ENCODE data around the gene FGFBP2. TPM values are rescaled to one million over a fixed set of nuclear protein-coding genes. Genes with fewer than 3 reads are reported as not detected.

The FGFBP2 gene
- polyA plus RNA-seq, 2 donors: 0.61 TPM; not detected in 1

GRCh38 chr4:15935504-15936402 lies 27.2 kb downstream of the FGFBP2 start:
- Histone ChIP-seq H3K4me3 (ENCODE audit: low read depth in 1 of 2, low read length in 2 of 2) (peak overlapping the region; percentile 12 to 72), H3K9me3 (ENCODE audit: control insufficient read depth in 2 of 2, insufficient read depth in 1 of 2, low read depth in 1 of 2, low read length in 1 of 2) (peaks cover 0 to 2% of the 10 kb centered on the region in 2 donors), H3K27me3 (ENCODE audit: control insufficient read depth in 1 of 2, insufficient read depth in 2 of 2, low read length in 2 of 2) (no peaks in the 10 kb centered on the region), H3K4me1 (ENCODE audit: control insufficient read depth in 2 of 2, insufficient read depth in 2 of 2, low read length in 1 of 2) (no peaks in the 10 kb centered on the region), H3K36me3 (ENCODE audit: control insufficient read depth in 2 of 2, insufficient read depth in 2 of 2, low read length in 1 of 2) (no peaks in the 10 kb centered on the region), H3K27ac (ENCODE audit: low read depth in 2 of 2, low read length in 1 of 2) (peak overlapping the region; percentile 14 to 85)
- 69 to 73% methylated on average over 10 of the region's 10 CpGs for whole genome bisulfite sequencing, 2 donors

GRCh38 chr4:15934259-15934658 lies 28.7 kb downstream of the FGFBP2 start:
- Histone ChIP-seq H3K27me3 (ENCODE audit: control insufficient read depth in 1 of 2, insufficient read depth in 2 of 2, low read length in 2 of 2) (no peaks in the 10 kb centered on the region), H3K36me3 (ENCODE audit: control insufficient read depth in 2 of 2, insufficient read depth in 2 of 2, low read length in 1 of 2) (no peaks in the 10 kb centered on the region), H3K27ac (ENCODE audit: low read depth in 2 of 2, low read length in 1 of 2) (peak overlapping the region in 1 of 2 donors; percentile 28), H3K4me1 (ENCODE audit: control insufficient read depth in 2 of 2, insufficient read depth in 2 of 2, low read length in 1 of 2) (no peaks in the 10 kb centered on the region), H3K4me3 (ENCODE audit: low read depth in 1 of 2, low read length in 2 of 2) (no peak overlapping the region), H3K9me3 (ENCODE audit: control insufficient read depth in 2 of 2, insufficient read depth in 1 of 2, low read depth in 1 of 2, low read length in 1 of 2) (peaks cover 0 to 2% of the 10 kb centered on the region in 2 donors)
- 50 to 58% methylated on average over 3 of the region's 3 CpGs for WGBS, 2 donors

GRCh38 chr4:15931451-15932210 lies 31.3 kb downstream of the FGFBP2 start:
- no peak overlapping the region for H3K4me3 ChIP-seq (ENCODE audit: low read depth in 1 of 2, low read length in 2 of 2)
- peaks cover 0 to 2% of the 10 kb centered on the region in 2 donors for H3K9me3 ChIP-seq (ENCODE audit: control insufficient read depth in 2 of 2, insufficient read depth in 1 of 2, low read depth in 1 of 2, low read length in 1 of 2)
- no peaks in the 10 kb centered on the region for H3K27me3 ChIP-seq (ENCODE audit: control insufficient read depth in 1 of 2, insufficient read depth in 2 of 2, low read length in 2 of 2)
- H3K4me1 ChIP-seq (ENCODE audit: control insufficient read depth in 2 of 2, insufficient read depth in 2 of 2, low read length in 1 of 2): no peaks in the 10 kb centered on the region
- no peaks in the 10 kb centered on the region for H3K36me3 ChIP-seq (ENCODE audit: control insufficient read depth in 2 of 2, insufficient read depth in 2 of 2, low read length in 1 of 2)
- no peak overlapping the region for H3K27ac ChIP-seq (ENCODE audit: low read depth in 2 of 2, low read length in 1 of 2)
- WGBS, 2 donors: 91 to 96% methylated on average over 5 of the region's 5 CpGs

GRCh38 chr4:15930314-15930713 lies 32.7 kb downstream of the FGFBP2 start:
- 42 to 52% methylated on average over 7 of the region's 7 CpGs for WGBS, 2 donors
- no peaks in the 10 kb centered on the region for H3K4me1 ChIP-seq (ENCODE audit: control insufficient read depth in 2 of 2, insufficient read depth in 2 of 2, low read length in 1 of 2)
- H3K27me3 ChIP-seq (ENCODE audit: control insufficient read depth in 1 of 2, insufficient read depth in 2 of 2, low read length in 2 of 2): no peaks in the 10 kb centered on the region
- no peak overlapping the region for H3K27ac ChIP-seq (ENCODE audit: low read depth in 2 of 2, low read length in 1 of 2)
- no peak overlapping the region for H3K4me3 ChIP-seq (ENCODE audit: low read depth in 1 of 2, low read length in 2 of 2)
- H3K9me3 ChIP-seq (ENCODE audit: control insufficient read depth in 2 of 2, insufficient read depth in 1 of 2, low read depth in 1 of 2, low read length in 1 of 2): peaks cover 0 to 2% of the 10 kb centered on the region in 2 donors
- no peaks in the 10 kb centered on the region for H3K36me3 ChIP-seq (ENCODE audit: control insufficient read depth in 2 of 2, insufficient read depth in 2 of 2, low read length in 1 of 2)

- H3K4me3 ChIP-seq (ENCODE audit: low read depth in 1 of 2, low read length in 2 of 2): no peak overlapping the region
- H3K36me3 ChIP-seq (ENCODE audit: control insufficient read depth in 2 of 2, insufficient read depth in 2 of 2, low read length in 1 of 2): no peaks in the 10 kb centered on the region
- no peaks in the 10 kb centered on the region for H3K27me3 ChIP-seq (ENCODE audit: control insufficient read depth in 1 of 2, insufficient read depth in 2 of 2, low read length in 2 of 2)
- 33 to 41% methylated on average over 3 of the region's 3 CpGs for WGBS, 2 donors
- no peaks in the 10 kb centered on the region for H3K4me1 ChIP-seq (ENCODE audit: control insufficient read depth in 2 of 2, insufficient read depth in 2 of 2, low read length in 1 of 2)
- peaks cover 0 to 2% of the 10 kb centered on the region in 2 donors for H3K9me3 ChIP-seq (ENCODE audit: control insufficient read depth in 2 of 2, insufficient read depth in 1 of 2, low read depth in 1 of 2, low read length in 1 of 2)
- no peak overlapping the region for H3K27ac ChIP-seq (ENCODE audit: low read depth in 2 of 2, low read length in 1 of 2)
These were observed 33.4 kb downstream of the FGFBP2 start for GRCh38 chr4:15929540-15929939.

GRCh38 chr4:15928883-15929282 lies 34.1 kb downstream of the FGFBP2 start:
- no peaks in the 10 kb centered on the region for H3K9me3 ChIP-seq (ENCODE audit: control insufficient read depth in 2 of 2, insufficient read depth in 1 of 2, low read depth in 1 of 2, low read length in 1 of 2)
- no peaks in the 10 kb centered on the region for H3K27me3 ChIP-seq (ENCODE audit: control insufficient read depth in 1 of 2, insufficient read depth in 2 of 2, low read length in 2 of 2)
- no peaks in the 10 kb centered on the region for H3K4me1 ChIP-seq (ENCODE audit: control insufficient read depth in 2 of 2, insufficient read depth in 2 of 2, low read length in 1 of 2)
- H3K27ac ChIP-seq (ENCODE audit: low read depth in 2 of 2, low read length in 1 of 2): no peak overlapping the region
- no peaks in the 10 kb centered on the region for H3K36me3 ChIP-seq (ENCODE audit: control insufficient read depth in 2 of 2, insufficient read depth in 2 of 2, low read length in 1 of 2)
- H3K4me3 ChIP-seq (ENCODE audit: low read depth in 1 of 2, low read length in 2 of 2): no peak overlapping the region
- 76 to 79% methylated on average over 5 of the region's 5 CpGs for WGBS, 2 donors

- Histone ChIP-seq H3K9me3 (ENCODE audit: control insufficient read depth in 2 of 2, insufficient read depth in 1 of 2, low read depth in 1 of 2, low read length in 1 of 2) (no peaks in the 10 kb centered on the region), H3K36me3 (ENCODE audit: control insufficient read depth in 2 of 2, insufficient read depth in 2 of 2, low read length in 1 of 2) (no peaks in the 10 kb centered on the region), H3K27me3 (ENCODE audit: control insufficient read depth in 1 of 2, insufficient read depth in 2 of 2, low read length in 2 of 2) (no peaks in the 10 kb centered on the region), H3K4me1 (ENCODE audit: control insufficient read depth in 2 of 2, insufficient read depth in 2 of 2, low read length in 1 of 2) (peaks cover 0 to under 1% of the 10 kb centered on the region in 2 donors), H3K27ac (ENCODE audit: low read depth in 2 of 2, low read length in 1 of 2) (no peak overlapping the region), H3K4me3 (ENCODE audit: low read depth in 1 of 2, low read length in 2 of 2) (no peak overlapping the region)
- 45 to 59% methylated on average over 7 of the region's 7 CpGs for WGBS, 2 donors
These were observed 36.5 kb downstream of the FGFBP2 start for GRCh38 chr4:15926486-15926885.

GRCh38 chr4:15925830-15926229 lies 37.1 kb downstream of the FGFBP2 start:
- Histone ChIP-seq H3K4me1 (ENCODE audit: control insufficient read depth in 2 of 2, insufficient read depth in 2 of 2, low read length in 1 of 2) (peaks cover 0 to 2% of the 10 kb centered on the region in 2 donors), H3K27ac (ENCODE audit: low read depth in 2 of 2, low read length in 1 of 2) (no peak overlapping the region), H3K9me3 (ENCODE audit: control insufficient read depth in 2 of 2, insufficient read depth in 1 of 2, low read depth in 1 of 2, low read length in 1 of 2) (no peaks in the 10 kb centered on the region), H3K27me3 (ENCODE audit: control insufficient read depth in 1 of 2, insufficient read depth in 2 of 2, low read length in 2 of 2) (no peaks in the 10 kb centered on the region), H3K36me3 (ENCODE audit: control insufficient read depth in 2 of 2, insufficient read depth in 2 of 2, low read length in 1 of 2) (no peaks in the 10 kb centered on the region), H3K4me3 (ENCODE audit: low read depth in 1 of 2, low read length in 2 of 2) (no peak overlapping the region)
- WGBS, 2 donors: 33 to 61% methylated on average over 3 of the region's 3 CpGs

- Histone ChIP-seq H3K27me3 (ENCODE audit: control insufficient read depth in 1 of 2, insufficient read depth in 2 of 2, low read length in 2 of 2) (no peaks in the 10 kb centered on the region), H3K4me1 (ENCODE audit: control insufficient read depth in 2 of 2, insufficient read depth in 2 of 2, low read length in 1 of 2) (peaks cover 0 to 5% of the 10 kb centered on the region in 2 donors), H3K36me3 (ENCODE audit: control insufficient read depth in 2 of 2, insufficient read depth in 2 of 2, low read length in 1 of 2) (no peaks in the 10 kb centered on the region), H3K4me3 (ENCODE audit: low read depth in 1 of 2, low read length in 2 of 2) (no peak overlapping the region), H3K27ac (ENCODE audit: low read depth in 2 of 2, low read length in 1 of 2) (no peak overlapping the region), H3K9me3 (ENCODE audit: control insufficient read depth in 2 of 2, insufficient read depth in 1 of 2, low read depth in 1 of 2, low read length in 1 of 2) (no peaks in the 10 kb centered on the region)
- 98 to 100% methylated on average over 1 of the region's 1 CpG for WGBS, 2 donors
These were observed 41.4 kb downstream of the FGFBP2 start for GRCh38 chr4:15921592-15921932.
